ENCODE data around the gene HOMER2. TPM values are rescaled to one million over a fixed set of nuclear protein-coding genes. Genes with fewer than 3 reads are reported as not detected.
A peak's percentile ranks its signal among the peaks of the same experiment; 100 is the strongest.
"Not testable (repeated sequence)": the region's sequence is repeated elsewhere in the genome, so short reads cannot be mapped to it uniquely, and the experiment has no call there.

Gene HOMER2
- total RNA-seq, result 10 to 100 TPM; 29.6 to 36.0 TPM
- 10 to 100 TPM; 22.4 to 25.9 TPM for polyA plus RNA-seq (ENCODE audit: insufficient read length in 2 of 2)
- long read RNA-seq, donor 1, partial matches to known transcripts, result 0 of 4 reads
- long read RNA-seq, donor 1, other reads (novel, unspliced or antisense), result 0 of 4 reads
- long read RNA-seq, donor 2, result 0 reads
- long read RNA-seq, donor 3, partial matches to known transcripts, result 0 of 1 reads
- long read RNA-seq, donor 3, other reads (novel, unspliced or antisense), result 0 of 1 reads
- long read RNA-seq, donor 4, partial matches to known transcripts, result 0 of 3 reads
- long read RNA-seq, donor 4, other reads (novel, unspliced or antisense), result 0 of 3 reads

DNA sequence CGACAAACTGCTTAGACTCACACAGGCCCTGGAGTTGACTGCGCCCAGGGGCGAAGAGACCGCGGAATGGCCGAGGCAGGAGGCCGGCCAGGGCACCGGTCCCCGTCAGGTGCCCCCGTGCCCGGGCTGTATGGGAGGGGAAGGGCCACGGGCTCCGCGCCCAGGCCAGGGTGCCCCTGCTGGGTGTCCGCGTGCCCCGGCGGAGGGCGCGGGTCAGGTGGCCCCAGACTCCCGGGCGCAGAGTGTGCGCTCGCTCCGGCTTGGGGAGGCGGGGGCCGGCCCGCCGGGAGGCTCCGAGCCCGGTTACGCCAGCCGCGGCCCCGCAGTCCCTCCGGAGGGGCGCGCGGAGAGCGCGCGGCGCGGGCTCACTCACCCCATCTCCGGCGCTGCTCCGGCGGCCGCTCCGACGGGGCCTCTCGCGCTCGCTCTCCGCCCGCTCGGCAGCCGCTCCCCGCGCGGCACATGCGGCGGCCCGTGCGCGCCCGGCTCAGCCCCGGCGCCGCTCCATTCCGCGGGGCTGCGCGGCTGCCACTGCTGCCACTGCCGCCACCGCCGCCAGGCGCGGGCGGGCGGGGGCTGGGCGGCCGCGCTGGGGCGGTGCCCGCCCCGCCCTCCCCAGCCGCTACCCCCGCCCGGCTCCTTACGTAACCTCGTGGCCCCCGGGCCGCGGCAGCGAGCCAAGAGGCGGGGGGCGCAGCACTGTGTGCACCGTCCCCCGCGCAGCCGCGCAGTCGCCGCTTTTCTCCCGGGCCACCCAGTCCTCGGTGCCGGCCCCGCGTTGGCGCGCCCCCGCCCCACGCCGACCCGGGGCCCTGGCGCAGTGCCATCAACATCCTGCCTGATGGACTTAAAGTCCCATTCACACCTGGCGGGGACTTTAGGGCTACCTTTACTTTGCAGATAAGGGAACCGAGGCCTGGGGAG is at the start of gene HOMER2:
TSS of gene HOMER2 (minus strand) at position 563 of the 924 bp plus-strand sequence. CDS start at position 378, 185 bp downstream.
- Histone ChIP-seq H3K27me3 (ENCODE audit: control insufficient read depth, insufficient read depth, low read length) (no peaks in the 10 kb centered on the region), H3K27ac (ENCODE audit: low read depth, low read length) (no peak within 1 kb of the TSS), H3K36me3 (ENCODE audit: control insufficient read depth, insufficient read depth, low read length) (no peaks in the 10 kb centered on the region), H3K9me3 (ENCODE audit: control insufficient read depth, insufficient read depth, low read length) (no peaks in the 10 kb centered on the region), H3K4me1 (ENCODE audit: control insufficient read depth, insufficient read depth, low read length) (peaks cover 16% of the 10 kb centered on the region), H3K4me3 (ENCODE audit: low read depth, low read length) (peak within 1 kb of the TSS; percentile 37)
- peak in 3 of 6 donors; percentile 32 to 79 (median 72) for DNase-seq (ENCODE audit: low read depth in 4 of 6, low spot score in 6 of 6)
- under 1% methylated on average over 115 of the region's 119 CpGs for WGBS (ENCODE audit: insufficient coverage)

DNA sequence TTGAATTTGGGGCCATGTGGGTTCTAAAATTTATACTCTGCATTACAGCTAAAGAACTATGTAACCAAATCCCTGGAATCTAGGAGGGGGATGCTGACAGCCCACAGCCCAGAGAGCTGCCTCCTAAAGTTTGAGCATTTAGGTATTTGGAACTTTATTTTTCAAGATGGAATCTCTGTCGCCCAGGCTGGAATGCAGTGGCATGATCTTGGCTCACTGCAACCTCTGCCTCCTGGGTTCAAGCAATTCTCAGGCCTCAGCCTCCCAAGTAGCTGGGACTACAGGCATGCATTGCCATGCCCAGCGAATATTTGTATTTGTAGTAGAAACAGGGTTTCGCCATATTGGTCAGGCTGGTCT is 48.1 kb upstream of the HOMER2 start:
- H3K4me3 ChIP-seq (ENCODE audit: low read depth, low read length), result peak overlapping the region; percentile 28
- not testable (repeated sequence) for H3K4me1 ChIP-seq (ENCODE audit: control insufficient read depth, insufficient read depth, low read length)
- WGBS (ENCODE audit: insufficient coverage), result 90% methylated on average over 2 of the region's 3 CpGs

DNA sequence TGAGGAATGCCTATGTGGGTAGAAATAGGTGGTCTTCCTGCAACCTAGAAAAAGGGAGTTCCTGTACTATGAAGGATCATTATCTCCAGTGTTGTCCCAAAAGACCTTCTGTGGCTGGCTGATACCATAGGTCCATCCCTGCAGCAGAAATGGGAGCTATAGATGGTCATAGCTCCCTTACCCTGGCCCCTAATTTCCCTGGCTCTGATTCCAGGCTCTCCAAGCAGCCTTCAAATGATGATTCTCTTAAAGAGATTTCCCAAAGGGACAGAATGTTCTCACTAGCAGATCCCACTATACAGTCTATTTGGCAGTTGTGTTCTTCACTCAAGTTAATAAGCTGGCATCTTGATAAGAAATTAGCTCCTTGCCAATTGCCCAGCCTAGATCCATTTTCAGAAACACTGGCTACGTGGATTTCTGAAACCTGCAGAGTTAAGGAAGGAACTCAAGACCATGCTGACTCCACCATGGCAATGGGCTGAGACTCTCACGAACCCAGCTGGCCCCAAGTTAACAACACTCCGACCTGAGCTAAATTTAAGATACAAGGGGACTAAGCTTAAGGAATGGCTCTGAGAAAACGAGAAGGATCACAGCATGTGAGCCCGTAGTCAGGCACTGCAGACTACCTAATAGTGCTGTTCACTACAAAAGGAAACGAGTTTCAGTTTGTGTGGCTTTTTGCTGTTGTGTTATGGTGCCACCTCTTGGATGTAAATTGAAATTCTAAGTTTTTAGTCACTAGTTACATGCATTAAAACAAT is 47.6 kb upstream of the HOMER2 start:
- H3K27me3 ChIP-seq (ENCODE audit: control insufficient read depth, insufficient read depth, low read length), result no peaks in the 10 kb centered on the region
- H3K4me3 ChIP-seq (ENCODE audit: low read depth, low read length), result peak overlapping the region; percentile 28
- peaks cover under 1% of the 10 kb centered on the region for H3K36me3 ChIP-seq (ENCODE audit: control insufficient read depth, insufficient read depth, low read length)
- H3K4me1 ChIP-seq (ENCODE audit: control insufficient read depth, insufficient read depth, low read length), result peaks cover 3% of the 10 kb centered on the region
- H3K27ac ChIP-seq (ENCODE audit: low read depth, low read length), result no peak overlapping the region
- DNase-seq (ENCODE audit: low read depth in 4 of 6, low spot score in 6 of 6), result peak in 4 of 6 donors; percentile 44 to 90 (median 64)
- 46% methylated on average over 4 of the region's 6 CpGs for WGBS (ENCODE audit: insufficient coverage)
- H3K9me3 ChIP-seq (ENCODE audit: control insufficient read depth, insufficient read depth, low read length), result no peaks in the 10 kb centered on the region

More for the DNA sequence above, 48.1 kb upstream of the HOMER2 start:
- DNase-seq (ENCODE audit: low read depth in 4 of 6, low spot score in 6 of 6); H3K27ac ChIP-seq (ENCODE audit: low read depth, low read length); H3K36me3 ChIP-seq (ENCODE audit: control insufficient read depth, insufficient read depth, low read length); H3K27me3 ChIP-seq (ENCODE audit: control insufficient read depth, insufficient read depth, low read length); H3K9me3 ChIP-seq (ENCODE audit: control insufficient read depth, insufficient read depth, low read length): not testable (repeated sequence)

DNA sequence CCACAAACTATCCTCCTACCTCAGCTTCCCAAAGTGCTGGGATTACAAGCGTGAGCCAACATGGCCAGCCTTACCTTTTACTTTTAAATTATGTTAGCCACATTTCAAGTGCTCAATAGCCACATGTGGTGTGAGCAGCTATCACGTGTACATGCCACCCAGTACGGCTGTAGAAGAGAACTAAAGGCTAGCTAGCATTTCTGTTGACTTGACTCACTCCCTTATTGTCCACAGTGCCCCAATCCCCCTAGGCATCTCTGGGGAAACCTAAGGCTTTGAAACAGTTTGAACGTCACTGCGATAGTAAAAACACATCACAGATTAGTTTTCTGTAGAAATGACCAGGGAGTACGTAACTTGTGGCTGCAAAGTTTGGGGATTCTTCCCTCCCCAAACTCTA is 46.9 kb upstream of the HOMER2 start:
- no peaks in the 10 kb centered on the region for H3K9me3 ChIP-seq (ENCODE audit: control insufficient read depth, insufficient read depth, low read length)
- peaks cover 3% of the 10 kb centered on the region for H3K4me1 ChIP-seq (ENCODE audit: control insufficient read depth, insufficient read depth, low read length)
- no peaks in the 10 kb centered on the region for H3K27me3 ChIP-seq (ENCODE audit: control insufficient read depth, insufficient read depth, low read length)
- H3K4me3 ChIP-seq (ENCODE audit: low read depth, low read length), result no peak overlapping the region
- 72% methylated on average over 3 of the region's 6 CpGs for WGBS (ENCODE audit: insufficient coverage)
- H3K27ac ChIP-seq (ENCODE audit: low read depth, low read length), result no peak overlapping the region
- no peak for DNase-seq (ENCODE audit: low read depth in 4 of 6, low spot score in 6 of 6)
- no peaks in the 10 kb centered on the region for H3K36me3 ChIP-seq (ENCODE audit: control insufficient read depth, insufficient read depth, low read length)

GRCh38 chr15:82995938-82996337 is 43.4 kb upstream of the HOMER2 start:
- DNase-seq (ENCODE audit: low read depth in 4 of 6, low spot score in 6 of 6), result no peak
- peaks cover 12% of the 10 kb centered on the region for H3K36me3 ChIP-seq (ENCODE audit: control insufficient read depth, insufficient read depth, low read length)
- no peak overlapping the region for H3K4me3 ChIP-seq (ENCODE audit: low read depth, low read length)
- no CpG with 5 or more reads among the region's 3 CpGs for WGBS (ENCODE audit: insufficient coverage)
- no peak overlapping the region for H3K27ac ChIP-seq (ENCODE audit: low read depth, low read length)
- no peaks in the 10 kb centered on the region for H3K27me3 ChIP-seq (ENCODE audit: control insufficient read depth, insufficient read depth, low read length)
- peaks cover 3% of the 10 kb centered on the region for H3K4me1 ChIP-seq (ENCODE audit: control insufficient read depth, insufficient read depth, low read length)
- no peaks in the 10 kb centered on the region for H3K9me3 ChIP-seq (ENCODE audit: control insufficient read depth, insufficient read depth, low read length)

GRCh38 chr15:82995076-82995475 is 42.6 kb upstream of the HOMER2 start:
- no peak overlapping the region for H3K27ac ChIP-seq (ENCODE audit: low read depth, low read length)
- peaks cover 13% of the 10 kb centered on the region for H3K36me3 ChIP-seq (ENCODE audit: control insufficient read depth, insufficient read depth, low read length)
- no peaks in the 10 kb centered on the region for H3K9me3 ChIP-seq (ENCODE audit: control insufficient read depth, insufficient read depth, low read length)
- H3K4me1 ChIP-seq (ENCODE audit: control insufficient read depth, insufficient read depth, low read length), result peaks cover under 1% of the 10 kb centered on the region
- no peak overlapping the region for H3K4me3 ChIP-seq (ENCODE audit: low read depth, low read length)
- no peak for DNase-seq (ENCODE audit: low read depth in 4 of 6, low spot score in 6 of 6)
- H3K27me3 ChIP-seq (ENCODE audit: control insufficient read depth, insufficient read depth, low read length), result no peaks in the 10 kb centered on the region
- WGBS (ENCODE audit: insufficient coverage), result 83% methylated on average over 1 of the region's 2 CpGs

- Histone ChIP-seq H3K4me1 (ENCODE audit: control insufficient read depth, insufficient read depth, low read length) (no peaks in the 10 kb centered on the region), H3K36me3 (ENCODE audit: control insufficient read depth, insufficient read depth, low read length) (peaks cover 19% of the 10 kb centered on the region), H3K4me3 (ENCODE audit: low read depth, low read length) (no peak overlapping the region), H3K27me3 (ENCODE audit: control insufficient read depth, insufficient read depth, low read length) (no peaks in the 10 kb centered on the region), H3K9me3 (ENCODE audit: control insufficient read depth, insufficient read depth, low read length) (no peaks in the 10 kb centered on the region), H3K27ac (ENCODE audit: low read depth, low read length) (no peak overlapping the region)
- 82% methylated on average over 2 of the region's 4 CpGs for WGBS (ENCODE audit: insufficient coverage)
- no peak for DNase-seq (ENCODE audit: low read depth in 4 of 6, low spot score in 6 of 6)
Observed at GRCh38 chr15:82993144-82993543, 40.6 kb upstream of the HOMER2 start.

- H3K27ac ChIP-seq (ENCODE audit: low read depth, low read length), result no peak overlapping the region
- no peak for DNase-seq (ENCODE audit: low read depth in 4 of 6, low spot score in 6 of 6)
- no peaks in the 10 kb centered on the region for H3K27me3 ChIP-seq (ENCODE audit: control insufficient read depth, insufficient read depth, low read length)
- peaks cover 22% of the 10 kb centered on the region for H3K36me3 ChIP-seq (ENCODE audit: control insufficient read depth, insufficient read depth, low read length)
- H3K9me3 ChIP-seq (ENCODE audit: control insufficient read depth, insufficient read depth, low read length), result no peaks in the 10 kb centered on the region
- H3K4me1 ChIP-seq (ENCODE audit: control insufficient read depth, insufficient read depth, low read length), result no peaks in the 10 kb centered on the region
- no CpG with 5 or more reads among the region's 3 CpGs for WGBS (ENCODE audit: insufficient coverage)
- no peak overlapping the region for H3K4me3 ChIP-seq (ENCODE audit: low read depth, low read length)
Observed at GRCh38 chr15:82992436-82992998, 40.0 kb upstream of the HOMER2 start.

- H3K27ac ChIP-seq (ENCODE audit: low read depth, low read length), result peak overlapping the region; percentile 79
- 0% methylated on average over 9 of the region's 12 CpGs for WGBS (ENCODE audit: insufficient coverage)
- H3K36me3 ChIP-seq (ENCODE audit: control insufficient read depth, insufficient read depth, low read length), result peaks cover 16% of the 10 kb centered on the region
- H3K4me3 ChIP-seq (ENCODE audit: low read depth, low read length), result peak overlapping the region; percentile 84
- H3K4me1 ChIP-seq (ENCODE audit: control insufficient read depth, insufficient read depth, low read length), result peaks cover 5% of the 10 kb centered on the region
- H3K27me3 ChIP-seq (ENCODE audit: control insufficient read depth, insufficient read depth, low read length), result no peaks in the 10 kb centered on the region
- no peak for DNase-seq (ENCODE audit: low read depth in 4 of 6, low spot score in 6 of 6)
- H3K9me3 ChIP-seq (ENCODE audit: control insufficient read depth, insufficient read depth, low read length), result no peaks in the 10 kb centered on the region
Observed at GRCh38 chr15:82986442-82986780, 33.9 kb upstream of the HOMER2 start.

All from spinal cord (tissue), 10 donors.